ENCODE data around the gene OOSP3.
"Not testable (repeated sequence)": the region's sequence is repeated elsewhere in the genome, so short reads cannot be mapped to it uniquely, and the experiment has no call there.

The OOSP3 gene

GRCh38 chr11:59883597-59883996, 5.0 kb downstream of the OOSP3 start:
- no peak overlapping the region for H3K4me3 ChIP-seq (ENCODE audit: low read depth, low read length)
- DNase-seq (ENCODE audit: low read depth, low spot score), result no peak
- no peak for TF ChIP-seq CTCF (IDR thresholded peaks at IDR 0.05; ENCODE audit: low read depth, low read length)
- in situ Hi-C loops (cut with HindIII; ENCODE audit: low sequenced_read_pairs), result no loop called here

GRCh38 chr11:59887156-59887555, 8.6 kb downstream of the OOSP3 start:
- in situ Hi-C loops (cut with HindIII; ENCODE audit: low sequenced_read_pairs), result not testable (repeated sequence)

GRCh38 chr11:59891781-59892181, 13.2 kb downstream of the OOSP3 start:
- H3K4me3 ChIP-seq (ENCODE audit: low read depth, low read length), result no peak overlapping the region
- DNase-seq (ENCODE audit: low read depth, low spot score), result no peak
- in situ Hi-C loops (cut with HindIII; ENCODE audit: low sequenced_read_pairs), result no loop called here
- no peak for TF ChIP-seq CTCF (IDR thresholded peaks at IDR 0.05; ENCODE audit: low read depth, low read length)

More at GRCh38 chr11:59887156-59887555, 8.6 kb downstream of the OOSP3 start:
- not testable (repeated sequence) for DNase-seq (ENCODE audit: low read depth, low spot score); H3K4me3 ChIP-seq (ENCODE audit: low read depth, low read length)

GRCh38 chr11:59894616-59895015, 16.0 kb downstream of the OOSP3 start:
- no peak overlapping the region for H3K4me3 ChIP-seq (ENCODE audit: low read depth, low read length)
- TF ChIP-seq CTCF (IDR thresholded peaks at IDR 0.05; ENCODE audit: low read depth, low read length), result no peak
- DNase-seq (ENCODE audit: low read depth, low spot score), result no peak
- in situ Hi-C loops (cut with HindIII; ENCODE audit: low sequenced_read_pairs), result no loop called here

- no peak for TF ChIP-seq CTCF (IDR thresholded peaks at IDR 0.05; ENCODE audit: low read depth, low read length)
- no peak for DNase-seq (ENCODE audit: low read depth, low spot score)
- in situ Hi-C loops (cut with HindIII; ENCODE audit: low sequenced_read_pairs), result no loop called here
- H3K4me3 ChIP-seq (ENCODE audit: low read depth, low read length), result no peak overlapping the region
Measured at GRCh38 chr11:59898046-59898445, 19.5 kb downstream of the OOSP3 start.

- no peak for TF ChIP-seq CTCF (IDR thresholded peaks at IDR 0.05; ENCODE audit: low read depth, low read length)
- in situ Hi-C loops (cut with HindIII; ENCODE audit: low sequenced_read_pairs), result no loop called here
- DNase-seq (ENCODE audit: low read depth, low spot score), result no peak
- H3K4me3 ChIP-seq (ENCODE audit: low read depth, low read length), result no peak overlapping the region
Measured at GRCh38 chr11:59898650-59899049, 20.1 kb downstream of the OOSP3 start.

GRCh38 chr11:59899532-59899931, 20.9 kb downstream of the OOSP3 start:
- TF ChIP-seq CTCF (IDR thresholded peaks at IDR 0.05; ENCODE audit: low read depth, low read length), result no peak
- DNase-seq (ENCODE audit: low read depth, low spot score), result no peak
- in situ Hi-C loops (cut with HindIII; ENCODE audit: low sequenced_read_pairs), result no loop called here
- H3K4me3 ChIP-seq (ENCODE audit: low read depth, low read length), result no peak overlapping the region

Measured in astrocyte of the spinal cord (primary cell).